Lower leg skin (tissue), 3 donors: ENCODE measurements around the gene ZKSCAN8.

Experiments used
- CTCF ChIP-seq, 3 donors: fragments of 450-650 bp; IDR thresholded peaks; one replicate each; pipeline ENCODE4 v1.5.1; 2016; ENCODE audit warnings: antibody characterized with exemption in 3 of 3, mild to moderate bottlenecking in 3 of 3, moderate library complexity in 2 of 3
- POLR2A ChIP-seq, 2 donors: fragments of 450-650 bp; IDR thresholded peaks; one replicate each; pipeline ENCODE4 v1.6.1; 2016 to 2017; ENCODE audit warnings: antibody characterized with exemption in 2 of 2, mild to moderate bottlenecking in 1 of 2, moderate library complexity in 1 of 2

GRCh38 chr6:28118217-28118616, 23.5 kb upstream of the ZKSCAN8 start:
- no peak for TF ChIP-seq CTCF (IDR thresholded peaks at IDR 0.05)
- no peak for TF ChIP-seq POLR2A (IDR thresholded peaks at IDR 0.05)
